Measurements from ENCODE around the gene RUVBL2.
"Not testable (repeated sequence)": the region's sequence is repeated elsewhere in the genome, so short reads cannot be mapped to it uniquely, and the experiment has no call there.

DNA sequence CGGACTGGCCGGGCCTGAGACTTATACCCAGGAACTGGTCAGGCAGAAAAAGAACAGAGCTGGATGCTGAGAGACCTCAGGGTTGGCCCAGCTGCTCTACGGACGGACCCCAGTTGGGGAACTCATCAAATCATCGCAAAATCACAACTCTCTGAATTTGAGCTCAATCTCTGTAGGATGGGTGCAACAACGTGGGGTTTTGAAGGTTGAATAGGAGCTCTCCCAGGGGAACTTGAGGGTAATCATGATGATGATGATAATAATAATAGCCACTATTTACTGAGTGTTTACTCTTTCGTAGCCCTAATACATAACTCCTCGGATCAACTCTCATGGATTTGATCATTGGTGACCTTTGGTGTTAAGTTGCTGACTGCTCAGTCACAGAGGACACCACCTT is 36.6 kb downstream of the RUVBL2 start:
- TF ChIP-seq, protein P1, sequence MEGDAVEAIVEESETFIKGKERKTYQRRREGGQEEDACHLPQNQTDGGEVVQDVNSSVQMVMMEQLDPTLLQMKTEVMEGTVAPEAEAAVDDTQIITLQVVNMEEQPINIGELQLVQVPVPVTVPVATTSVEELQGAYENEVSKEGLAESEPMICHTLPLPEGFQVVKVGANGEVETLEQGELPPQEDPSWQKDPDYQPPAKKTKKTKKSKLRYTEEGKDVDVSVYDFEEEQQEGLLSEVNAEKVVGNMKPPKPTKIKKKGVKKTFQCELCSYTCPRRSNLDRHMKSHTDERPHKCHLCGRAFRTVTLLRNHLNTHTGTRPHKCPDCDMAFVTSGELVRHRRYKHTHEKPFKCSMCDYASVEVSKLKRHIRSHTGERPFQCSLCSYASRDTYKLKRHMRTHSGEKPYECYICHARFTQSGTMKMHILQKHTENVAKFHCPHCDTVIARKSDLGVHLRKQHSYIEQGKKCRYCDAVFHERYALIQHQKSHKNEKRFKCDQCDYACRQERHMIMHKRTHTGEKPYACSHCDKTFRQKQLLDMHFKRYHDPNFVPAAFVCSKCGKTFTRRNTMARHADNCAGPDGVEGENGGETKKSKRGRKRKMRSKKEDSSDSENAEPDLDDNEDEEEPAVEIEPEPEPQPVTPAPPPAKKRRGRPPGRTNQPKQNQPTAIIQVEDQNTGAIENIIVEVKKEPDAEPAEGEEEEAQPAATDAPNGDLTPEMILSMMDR (IDR thresholded peaks at IDR 0.05; ENCODE audit: low read depth, low read length): not testable (repeated sequence)
- TF ChIP-seq EZH2phosphoT487 (IDR thresholded peaks at IDR 0.05; ENCODE audit: low read depth): not testable (repeated sequence)
